ENCODE measurements around the gene ANKHD1.
"Not testable (repeated sequence)": the region's sequence is repeated elsewhere in the genome, so short reads cannot be mapped to it uniquely, and the experiment has no call there.

The ANKHD1 gene

GRCh38 chr5:140423609-140424008 is 22.0 kb downstream of the ANKHD1 start:
- no peak for DNase-seq (ENCODE audit: low read depth in 3 of 3, low spot score in 1 of 3)

- DNase-seq (ENCODE audit: low read depth in 3 of 3, low spot score in 1 of 3) = no peak
Observed at GRCh38 chr5:140424135-140424534, 22.5 kb downstream of the ANKHD1 start.

- not testable (repeated sequence) for DNase-seq (ENCODE audit: low read depth in 3 of 3, low spot score in 1 of 3)
Observed at GRCh38 chr5:140427726-140428125, 26.1 kb downstream of the ANKHD1 start.

GRCh38 chr5:140429724-140430123 is 28.1 kb downstream of the ANKHD1 start:
- DNase-seq (ENCODE audit: low read depth in 3 of 3, low spot score in 1 of 3) = no peak

GRCh38 chr5:140432212-140432611 is 30.6 kb downstream of the ANKHD1 start:
- no peak for DNase-seq (ENCODE audit: low read depth in 3 of 3, low spot score in 1 of 3)

- DNase-seq (ENCODE audit: low read depth in 3 of 3, low spot score in 1 of 3) = no peak
Observed at GRCh38 chr5:140432916-140433315, 31.3 kb downstream of the ANKHD1 start.

- DNase-seq (ENCODE audit: low read depth in 3 of 3, low spot score in 1 of 3) = not testable (repeated sequence)
Observed at GRCh38 chr5:140457368-140457767, 55.7 kb downstream of the ANKHD1 start.

GRCh38 chr5:140466981-140467742 is 65.5 kb downstream of the ANKHD1 start:
- no peak for DNase-seq (ENCODE audit: low read depth in 3 of 3, low spot score in 1 of 3)

GRCh38 chr5:140468188-140468587 is 66.6 kb downstream of the ANKHD1 start:
- no peak for DNase-seq (ENCODE audit: low read depth in 3 of 3, low spot score in 1 of 3)

GRCh38 chr5:140469259-140469658 is 67.6 kb downstream of the ANKHD1 start:
- no peak for DNase-seq (ENCODE audit: low read depth in 3 of 3, low spot score in 1 of 3)

GRCh38 chr5:140480310-140481014 is 78.8 kb downstream of the ANKHD1 start:
- DNase-seq (ENCODE audit: low read depth in 3 of 3, low spot score in 1 of 3) = no peak

GRCh38 chr5:140481758-140482157 is 80.1 kb downstream of the ANKHD1 start:
- no peak for DNase-seq (ENCODE audit: low read depth in 3 of 3, low spot score in 1 of 3)

GRCh38 chr5:140483055-140483454 is 81.4 kb downstream of the ANKHD1 start:
- no peak for DNase-seq (ENCODE audit: low read depth in 3 of 3, low spot score in 1 of 3)

- DNase-seq (ENCODE audit: low read depth in 3 of 3, low spot score in 1 of 3) = not testable (repeated sequence)
Observed at GRCh38 chr5:140488141-140488540, 86.5 kb downstream of the ANKHD1 start.

- no peak for DNase-seq (ENCODE audit: low read depth in 3 of 3, low spot score in 1 of 3)
Observed at GRCh38 chr5:140488914-140489313, 87.3 kb downstream of the ANKHD1 start.

- DNase-seq (ENCODE audit: low read depth in 3 of 3, low spot score in 1 of 3) = no peak
Observed at GRCh38 chr5:140497897-140498296, 96.3 kb downstream of the ANKHD1 start.

GRCh38 chr5:140498591-140498990 is 97.0 kb downstream of the ANKHD1 start:
- no peak for DNase-seq (ENCODE audit: low read depth in 3 of 3, low spot score in 1 of 3)

- no peak for DNase-seq (ENCODE audit: low read depth in 3 of 3, low spot score in 1 of 3)
Observed at GRCh38 chr5:140502834-140503233, 101.2 kb downstream of the ANKHD1 start.

- DNase-seq (ENCODE audit: low read depth in 3 of 3, low spot score in 1 of 3) = no peak
Observed at GRCh38 chr5:140509898-140510297, 108.3 kb downstream of the ANKHD1 start.

- no peak for DNase-seq (ENCODE audit: low read depth in 3 of 3, low spot score in 1 of 3)
Observed at GRCh38 chr5:140513124-140513523, 111.5 kb downstream of the ANKHD1 start.

GRCh38 chr5:140524003-140524402 is 122.4 kb downstream of the ANKHD1 start:
- no peak for DNase-seq (ENCODE audit: low read depth in 3 of 3, low spot score in 1 of 3)

GRCh38 chr5:140540227-140540626 is 138.6 kb downstream of the ANKHD1 start:
- no peak for DNase-seq (ENCODE audit: low read depth in 3 of 3, low spot score in 1 of 3)

- no peak for DNase-seq (ENCODE audit: low read depth in 3 of 3, low spot score in 1 of 3)
Observed at GRCh38 chr5:140542972-140543371, 141.3 kb downstream of the ANKHD1 start.

Measured in stimulated activated CD4-positive, alpha-beta T cell treated with anti-CD3 and anti-CD28 coated beads, TNF-alpha, amount 100 ng/mL, for 1 hour (primary cell).